WTC11 (cell line): ENCODE measurements around the gene ATN1. TPM values are rescaled to one million over a fixed set of nuclear protein-coding genes. Genes with fewer than 3 reads are reported as not detected.

Experiments used
- ATAC-seq: fragments of 200-7000 bp; cut with Tn5 transposase; 2 replicates; pipeline ENCODE4 v1.10.0; 2021; ENCODE audit warnings: mild to moderate bottlenecking, moderate library complexity
- CTCF ChIA-PET: fragments of 300-600 bp; sonication (Branson Sonifier 250); formaldehyde crosslinking; loops from one replicate; lab custom pipeline; 2021; ENCODE audit warnings: antibody characterized with exemption; lab: Charles Lee
- POLR2A ChIA-PET: fragments of 350-600 bp; sonication (Branson Sonifier 250); formaldehyde crosslinking; loops from one replicate; lab custom pipeline; 2021; ENCODE audit warnings: antibody characterized with exemption; lab: Charles Lee
- DNase-seq: peaks from one replicate; pipeline ENCODE4 v3.0.0; 2021; ENCODE audit warnings: low spot score
- H3K27ac Mint-ChIP-seq: 2 replicates; pipeline ENCODE4 v1.8.0; 2021; ENCODE audit warnings: mixed read lengths
- H3K27me3 Mint-ChIP-seq: 2 replicates; pipeline ENCODE4 v1.8.0; 2021; ENCODE audit warnings: low read depth, mild to moderate bottlenecking, moderate library complexity, mixed read lengths
- H3K36me3 Mint-ChIP-seq: 2 replicates; pipeline ENCODE4 v1.8.0; 2021; ENCODE audit warnings: mixed read lengths
- H3K4me1 Mint-ChIP-seq: 2 replicates; pipeline ENCODE4 v1.8.0; 2022; ENCODE audit warnings: mixed read lengths
- H3K4me3 Mint-ChIP-seq: 2 replicates; pipeline ENCODE4 v1.8.0; 2021; ENCODE audit warnings: mild to moderate bottlenecking, moderate library complexity, mixed read lengths
- H3K9me3 Mint-ChIP-seq: 2 replicates; pipeline ENCODE4 v1.8.0; 2021; ENCODE audit warnings: mixed read lengths
- ESRRA ChIP-seq: sonication (generic); formaldehyde crosslinking; IDR thresholded peaks from 2 replicates; pipeline ENCODE4 v1.8.1; 2022; ENCODE audit warnings: mild to moderate bottlenecking, missing genetic modification reagents, borderline replicate concordance
- GRHL2 ChIP-seq: fragments of 250-450 bp; sonication (Bioruptor Pico); IDR thresholded peaks from 2 replicates; pipeline ENCODE4 v1.8.0; 2022; ENCODE audit warnings: mild to moderate bottlenecking, moderate library complexity; ENCODE audit not compliant: insufficient replicate concordance, severe bottlenecking
- HMGA2 ChIP-seq: fragments of 250-450 bp; sonication (Bioruptor Pico); IDR thresholded peaks from 2 replicates; pipeline ENCODE4 v1.4.0; 2021; ENCODE audit warnings: mild to moderate bottlenecking, moderate library complexity
- NR2C2 ChIP-seq: sonication (generic); formaldehyde crosslinking; IDR thresholded peaks from 2 replicates; pipeline ENCODE4 v1.8.0; 2022; ENCODE audit warnings: mild to moderate bottlenecking, missing genetic modification reagents
- SMAD4 ChIP-seq: sonication (generic); formaldehyde crosslinking; IDR thresholded peaks from 2 replicates; pipeline ENCODE4 v1.8.0; 2022; ENCODE audit warnings: mild to moderate bottlenecking, missing genetic modification reagents
- SP1 ChIP-seq: sonication (generic); formaldehyde crosslinking; conservative IDR thresholded peaks from 2 replicates; pipeline ENCODE4 v1.8.1; 2022; ENCODE audit warnings: missing genetic modification reagents
- TEAD4 ChIP-seq: sonication (generic); formaldehyde crosslinking; IDR thresholded peaks from 2 replicates; pipeline ENCODE4 v1.8.0; 2022; ENCODE audit warnings: mild to moderate bottlenecking, missing genetic modification reagents
- ZNF138 ChIP-seq: sonication (generic); formaldehyde crosslinking; conservative IDR thresholded peaks from 2 replicates; pipeline ENCODE4 v1.8.1; 2022; ENCODE audit warnings: mild to moderate bottlenecking, moderate library complexity, missing genetic modification reagents
- ZNF232 ChIP-seq: sonication (generic); formaldehyde crosslinking; IDR thresholded peaks from 2 replicates; pipeline ENCODE4 v1.8.0; 2022; ENCODE audit warnings: mild to moderate bottlenecking, missing genetic modification reagents
- ZNF423 ChIP-seq: fragments of 250-450 bp; sonication (Bioruptor Pico); IDR thresholded peaks from 2 replicates; pipeline ENCODE4 v2.1.2; 2022; ENCODE audit warnings: mild to moderate bottlenecking, moderate library complexity
- total RNA-seq: library from RNA; stranded (reverse); gene quantifications from 3 replicates; pipeline ENCODE4 v1.2.3, GENCODE V29; 2021
- TF ChIP-seq, protein P1 (sequence below): sonication (generic); formaldehyde crosslinking; IDR thresholded peaks from 2 replicates; pipeline ENCODE4 v1.8.0; 2022; ENCODE audit warnings: missing genetic modification reagents
- TF ChIP-seq, protein P2 (sequence below): sonication (generic); formaldehyde crosslinking; IDR thresholded peaks from 2 replicates; pipeline ENCODE4 v1.8.0; 2023; ENCODE audit warnings: missing genetic modification reagents
- TF ChIP-seq, protein P3 (sequence below): fragments of 250-450 bp; sonication (Bioruptor Pico); IDR thresholded peaks from 2 replicates; pipeline ENCODE4 v1.9.0; 2021; ENCODE audit warnings: mild to moderate bottlenecking, borderline replicate concordance
- TF ChIP-seq, protein P4 (sequence below): fragments of 250-450 bp; sonication (Bioruptor Pico); IDR thresholded peaks from 2 replicates; pipeline ENCODE4 v2.1.2; 2022; ENCODE audit warnings: mild to moderate bottlenecking, moderate library complexity
- TF ChIP-seq, protein P5 (sequence below): sonication (generic); formaldehyde crosslinking; IDR thresholded peaks from 2 replicates; pipeline ENCODE4 v1.8.0; 2023; ENCODE audit warnings: missing genetic modification reagents, mild to moderate bottlenecking, borderline replicate concordance
- TF ChIP-seq, protein P6 (sequence below): fragments of 250-450 bp; sonication (Bioruptor Pico); IDR thresholded peaks from 2 replicates; pipeline ENCODE4 v1.9.0; 2021; ENCODE audit warnings: mild to moderate bottlenecking

ATN1 gene
- total RNA-seq, 1 experiment from 2014 or later: 87.1 TPM

DNA sequence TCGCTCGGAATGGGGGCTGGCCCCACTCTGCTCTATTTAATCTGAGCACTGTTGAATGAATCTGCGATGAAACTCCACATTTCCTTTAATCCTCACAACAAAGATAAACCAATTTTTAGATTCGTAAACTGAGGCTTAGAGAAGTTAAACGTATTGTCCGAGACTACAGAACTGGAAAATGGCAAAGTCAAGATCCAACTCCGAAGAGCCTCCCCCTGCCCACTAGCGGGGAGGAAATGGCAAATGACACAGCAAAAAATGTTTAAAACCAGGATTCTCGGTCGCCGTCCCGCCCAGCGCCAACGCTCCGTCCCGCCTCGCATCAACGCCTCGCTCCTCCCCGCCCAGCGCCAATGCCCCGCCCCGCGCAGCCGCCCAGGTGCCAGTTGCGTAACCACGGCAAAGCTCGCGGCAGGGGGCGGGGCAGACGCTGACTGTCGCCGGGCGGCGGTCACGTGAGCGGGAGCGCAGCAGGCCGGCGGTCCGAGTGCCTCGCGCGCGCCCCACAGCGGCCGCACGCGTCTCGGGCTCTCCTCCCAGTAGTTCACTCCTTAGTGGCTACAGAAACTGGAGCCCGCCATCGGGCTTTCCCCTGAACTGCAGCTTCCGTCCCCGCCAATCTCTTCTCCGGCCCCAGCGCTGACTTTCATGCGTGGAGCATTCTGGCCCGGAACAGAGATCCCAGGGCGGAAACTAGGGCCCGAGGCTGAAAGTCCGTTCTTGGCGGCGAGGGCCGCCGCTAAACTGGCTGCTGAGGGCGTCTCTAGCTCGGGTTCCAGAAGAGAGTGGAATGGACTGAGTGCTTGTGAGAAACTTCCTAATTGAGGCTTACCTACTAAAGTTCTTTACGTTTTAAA, 36.7 kb upstream of the ATN1 start (continued):
- TF ChIP-seq, protein P1, sequence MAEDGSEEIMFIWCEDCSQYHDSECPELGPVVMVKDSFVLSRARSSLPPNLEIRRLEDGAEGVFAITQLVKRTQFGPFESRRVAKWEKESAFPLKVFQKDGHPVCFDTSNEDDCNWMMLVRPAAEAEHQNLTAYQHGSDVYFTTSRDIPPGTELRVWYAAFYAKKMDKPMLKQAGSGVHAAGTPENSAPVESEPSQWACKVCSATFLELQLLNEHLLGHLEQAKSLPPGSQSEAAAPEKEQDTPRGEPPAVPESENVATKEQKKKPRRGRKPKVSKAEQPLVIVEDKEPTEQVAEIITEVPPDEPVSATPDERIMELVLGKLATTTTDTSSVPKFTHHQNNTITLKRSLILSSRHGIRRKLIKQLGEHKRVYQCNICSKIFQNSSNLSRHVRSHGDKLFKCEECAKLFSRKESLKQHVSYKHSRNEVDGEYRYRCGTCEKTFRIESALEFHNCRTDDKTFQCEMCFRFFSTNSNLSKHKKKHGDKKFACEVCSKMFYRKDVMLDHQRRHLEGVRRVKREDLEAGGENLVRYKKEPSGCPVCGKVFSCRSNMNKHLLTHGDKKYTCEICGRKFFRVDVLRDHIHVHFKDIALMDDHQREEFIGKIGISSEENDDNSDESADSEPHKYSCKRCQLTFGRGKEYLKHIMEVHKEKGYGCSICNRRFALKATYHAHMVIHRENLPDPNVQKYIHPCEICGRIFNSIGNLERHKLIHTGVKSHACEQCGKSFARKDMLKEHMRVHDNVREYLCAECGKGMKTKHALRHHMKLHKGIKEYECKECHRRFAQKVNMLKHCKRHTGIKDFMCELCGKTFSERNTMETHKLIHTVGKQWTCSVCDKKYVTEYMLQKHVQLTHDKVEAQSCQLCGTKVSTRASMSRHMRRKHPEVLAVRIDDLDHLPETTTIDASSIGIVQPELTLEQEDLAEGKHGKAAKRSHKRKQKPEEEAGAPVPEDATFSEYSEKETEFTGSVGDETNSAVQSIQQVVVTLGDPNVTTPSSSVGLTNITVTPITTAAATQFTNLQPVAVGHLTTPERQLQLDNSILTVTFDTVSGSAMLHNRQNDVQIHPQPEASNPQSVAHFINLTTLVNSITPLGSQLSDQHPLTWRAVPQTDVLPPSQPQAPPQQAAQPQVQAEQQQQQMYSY: peak; percentile 18
- TF ChIP-seq NR2C2 (CRISPR knock-in tag) (no peak), TEAD4 (CRISPR knock-in tag) (no peak), GRHL2 (no peak), ESRRA (CRISPR knock-in tag) (no peak), HMGA2 (CRISPR knock-in tag) (no peak), SMAD4 (no peak), SP1 (peak; percentile 97), ZNF138 (CRISPR knock-in tag) (0 out of 2 replicates have a peak, but pooled peaks have one; percentile 42)
- TF ChIP-seq, protein P2, sequence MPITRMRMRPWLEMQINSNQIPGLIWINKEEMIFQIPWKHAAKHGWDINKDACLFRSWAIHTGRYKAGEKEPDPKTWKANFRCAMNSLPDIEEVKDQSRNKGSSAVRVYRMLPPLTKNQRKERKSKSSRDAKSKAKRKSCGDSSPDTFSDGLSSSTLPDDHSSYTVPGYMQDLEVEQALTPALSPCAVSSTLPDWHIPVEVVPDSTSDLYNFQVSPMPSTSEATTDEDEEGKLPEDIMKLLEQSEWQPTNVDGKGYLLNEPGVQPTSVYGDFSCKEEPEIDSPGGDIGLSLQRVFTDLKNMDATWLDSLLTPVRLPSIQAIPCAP (CRISPR knock-in tag): no peak
- TF ChIP-seq, protein P3, sequence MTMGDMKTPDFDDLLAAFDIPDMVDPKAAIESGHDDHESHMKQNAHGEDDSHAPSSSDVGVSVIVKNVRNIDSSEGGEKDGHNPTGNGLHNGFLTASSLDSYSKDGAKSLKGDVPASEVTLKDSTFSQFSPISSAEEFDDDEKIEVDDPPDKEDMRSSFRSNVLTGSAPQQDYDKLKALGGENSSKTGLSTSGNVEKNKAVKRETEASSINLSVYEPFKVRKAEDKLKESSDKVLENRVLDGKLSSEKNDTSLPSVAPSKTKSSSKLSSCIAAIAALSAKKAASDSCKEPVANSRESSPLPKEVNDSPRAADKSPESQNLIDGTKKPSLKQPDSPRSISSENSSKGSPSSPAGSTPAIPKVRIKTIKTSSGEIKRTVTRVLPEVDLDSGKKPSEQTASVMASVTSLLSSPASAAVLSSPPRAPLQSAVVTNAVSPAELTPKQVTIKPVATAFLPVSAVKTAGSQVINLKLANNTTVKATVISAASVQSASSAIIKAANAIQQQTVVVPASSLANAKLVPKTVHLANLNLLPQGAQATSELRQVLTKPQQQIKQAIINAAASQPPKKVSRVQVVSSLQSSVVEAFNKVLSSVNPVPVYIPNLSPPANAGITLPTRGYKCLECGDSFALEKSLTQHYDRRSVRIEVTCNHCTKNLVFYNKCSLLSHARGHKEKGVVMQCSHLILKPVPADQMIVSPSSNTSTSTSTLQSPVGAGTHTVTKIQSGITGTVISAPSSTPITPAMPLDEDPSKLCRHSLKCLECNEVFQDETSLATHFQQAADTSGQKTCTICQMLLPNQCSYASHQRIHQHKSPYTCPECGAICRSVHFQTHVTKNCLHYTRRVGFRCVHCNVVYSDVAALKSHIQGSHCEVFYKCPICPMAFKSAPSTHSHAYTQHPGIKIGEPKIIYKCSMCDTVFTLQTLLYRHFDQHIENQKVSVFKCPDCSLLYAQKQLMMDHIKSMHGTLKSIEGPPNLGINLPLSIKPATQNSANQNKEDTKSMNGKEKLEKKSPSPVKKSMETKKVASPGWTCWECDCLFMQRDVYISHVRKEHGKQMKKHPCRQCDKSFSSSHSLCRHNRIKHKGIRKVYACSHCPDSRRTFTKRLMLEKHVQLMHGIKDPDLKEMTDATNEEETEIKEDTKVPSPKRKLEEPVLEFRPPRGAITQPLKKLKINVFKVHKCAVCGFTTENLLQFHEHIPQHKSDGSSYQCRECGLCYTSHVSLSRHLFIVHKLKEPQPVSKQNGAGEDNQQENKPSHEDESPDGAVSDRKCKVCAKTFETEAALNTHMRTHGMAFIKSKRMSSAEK (CRISPR knock-in tag): no peak
- TF ChIP-seq, protein P4, sequence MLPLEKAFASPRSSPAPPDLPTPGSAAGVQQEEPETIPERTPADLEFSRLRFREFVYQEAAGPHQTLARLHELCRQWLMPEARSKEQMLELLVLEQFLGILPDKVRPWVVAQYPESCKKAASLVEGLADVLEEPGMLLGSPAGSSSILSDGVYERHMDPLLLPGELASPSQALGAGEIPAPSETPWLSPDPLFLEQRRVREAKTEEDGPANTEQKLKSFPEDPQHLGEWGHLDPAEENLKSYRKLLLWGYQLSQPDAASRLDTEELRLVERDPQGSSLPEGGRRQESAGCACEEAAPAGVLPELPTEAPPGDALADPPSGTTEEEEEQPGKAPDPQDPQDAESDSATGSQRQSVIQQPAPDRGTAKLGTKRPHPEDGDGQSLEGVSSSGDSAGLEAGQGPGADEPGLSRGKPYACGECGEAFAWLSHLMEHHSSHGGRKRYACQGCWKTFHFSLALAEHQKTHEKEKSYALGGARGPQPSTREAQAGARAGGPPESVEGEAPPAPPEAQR (CRISPR knock-in tag): no peak

DNA sequence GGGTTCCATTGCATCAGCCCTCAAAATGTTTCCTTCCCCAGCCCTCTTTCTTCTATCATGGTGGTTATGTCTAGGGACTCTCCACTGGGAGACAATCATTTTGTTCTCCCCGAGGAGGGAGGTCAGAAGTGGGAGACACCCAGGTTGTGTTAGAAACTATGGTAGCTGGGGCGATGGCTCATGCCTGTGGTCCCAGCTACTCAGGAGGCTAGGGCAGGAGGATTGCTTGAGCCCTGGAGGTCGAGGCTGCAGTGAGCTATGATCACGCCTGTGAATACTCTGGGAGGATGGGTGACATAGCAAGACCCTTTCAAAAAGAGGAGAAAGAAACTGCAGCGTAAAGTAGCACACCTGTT, 36.1 kb upstream of the ATN1 start:
- DNase-seq (no peak), ATAC-seq (no peak)
- Mint-ChIP-seq H3K27ac (peak overlapping the region; percentile 39), H3K4me1 (peaks cover 28% of the 10 kb centered on the region), H3K36me3 (no peaks in the 10 kb centered on the region), H3K9me3 (no peaks in the 10 kb centered on the region), H3K27me3 (peaks cover 4% of the 10 kb centered on the region; the same call in 1 of the 2 replicates), H3K4me3 (peak overlapping the region; percentile 60)
- ChIA-PET POLR2A (interaction anchor here (0.8 to 2.1 kb wide), 12 partner anchors 11 to 168 kb away, joined by 3 to 32 read pairs (median 4); partner anchors contain the start of genes C12orf57, CDCA3, COPS7A and LRRC23), CTCF (interaction anchor here (0.5 to 3.6 kb wide), 28 partner anchors 8 to 1116 kb away, joined by 3 to 83 read pairs (median 5); partner anchors contain the start of genes C12orf57, C1RL, C1S and CDCA3)
- TF ChIP-seq ZNF423 (CRISPR knock-in tag): no peak
- TF ChIP-seq, protein P2 (CRISPR knock-in tag): no peak
- TF ChIP-seq ZNF232 (CRISPR knock-in tag): no peak
- no peak for TF ChIP-seq NR2C2 (CRISPR knock-in tag)
- TF ChIP-seq, protein P5, sequence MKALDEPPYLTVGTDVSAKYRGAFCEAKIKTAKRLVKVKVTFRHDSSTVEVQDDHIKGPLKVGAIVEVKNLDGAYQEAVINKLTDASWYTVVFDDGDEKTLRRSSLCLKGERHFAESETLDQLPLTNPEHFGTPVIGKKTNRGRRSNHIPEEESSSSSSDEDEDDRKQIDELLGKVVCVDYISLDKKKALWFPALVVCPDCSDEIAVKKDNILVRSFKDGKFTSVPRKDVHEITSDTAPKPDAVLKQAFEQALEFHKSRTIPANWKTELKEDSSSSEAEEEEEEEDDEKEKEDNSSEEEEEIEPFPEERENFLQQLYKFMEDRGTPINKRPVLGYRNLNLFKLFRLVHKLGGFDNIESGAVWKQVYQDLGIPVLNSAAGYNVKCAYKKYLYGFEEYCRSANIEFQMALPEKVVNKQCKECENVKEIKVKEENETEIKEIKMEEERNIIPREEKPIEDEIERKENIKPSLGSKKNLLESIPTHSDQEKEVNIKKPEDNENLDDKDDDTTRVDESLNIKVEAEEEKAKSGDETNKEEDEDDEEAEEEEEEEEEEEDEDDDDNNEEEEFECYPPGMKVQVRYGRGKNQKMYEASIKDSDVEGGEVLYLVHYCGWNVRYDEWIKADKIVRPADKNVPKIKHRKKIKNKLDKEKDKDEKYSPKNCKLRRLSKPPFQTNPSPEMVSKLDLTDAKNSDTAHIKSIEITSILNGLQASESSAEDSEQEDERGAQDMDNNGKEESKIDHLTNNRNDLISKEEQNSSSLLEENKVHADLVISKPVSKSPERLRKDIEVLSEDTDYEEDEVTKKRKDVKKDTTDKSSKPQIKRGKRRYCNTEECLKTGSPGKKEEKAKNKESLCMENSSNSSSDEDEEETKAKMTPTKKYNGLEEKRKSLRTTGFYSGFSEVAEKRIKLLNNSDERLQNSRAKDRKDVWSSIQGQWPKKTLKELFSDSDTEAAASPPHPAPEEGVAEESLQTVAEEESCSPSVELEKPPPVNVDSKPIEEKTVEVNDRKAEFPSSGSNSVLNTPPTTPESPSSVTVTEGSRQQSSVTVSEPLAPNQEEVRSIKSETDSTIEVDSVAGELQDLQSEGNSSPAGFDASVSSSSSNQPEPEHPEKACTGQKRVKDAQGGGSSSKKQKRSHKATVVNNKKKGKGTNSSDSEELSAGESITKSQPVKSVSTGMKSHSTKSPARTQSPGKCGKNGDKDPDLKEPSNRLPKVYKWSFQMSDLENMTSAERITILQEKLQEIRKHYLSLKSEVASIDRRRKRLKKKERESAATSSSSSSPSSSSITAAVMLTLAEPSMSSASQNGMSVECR (CRISPR knock-in tag): no peak
- TF ChIP-seq, protein P6, sequence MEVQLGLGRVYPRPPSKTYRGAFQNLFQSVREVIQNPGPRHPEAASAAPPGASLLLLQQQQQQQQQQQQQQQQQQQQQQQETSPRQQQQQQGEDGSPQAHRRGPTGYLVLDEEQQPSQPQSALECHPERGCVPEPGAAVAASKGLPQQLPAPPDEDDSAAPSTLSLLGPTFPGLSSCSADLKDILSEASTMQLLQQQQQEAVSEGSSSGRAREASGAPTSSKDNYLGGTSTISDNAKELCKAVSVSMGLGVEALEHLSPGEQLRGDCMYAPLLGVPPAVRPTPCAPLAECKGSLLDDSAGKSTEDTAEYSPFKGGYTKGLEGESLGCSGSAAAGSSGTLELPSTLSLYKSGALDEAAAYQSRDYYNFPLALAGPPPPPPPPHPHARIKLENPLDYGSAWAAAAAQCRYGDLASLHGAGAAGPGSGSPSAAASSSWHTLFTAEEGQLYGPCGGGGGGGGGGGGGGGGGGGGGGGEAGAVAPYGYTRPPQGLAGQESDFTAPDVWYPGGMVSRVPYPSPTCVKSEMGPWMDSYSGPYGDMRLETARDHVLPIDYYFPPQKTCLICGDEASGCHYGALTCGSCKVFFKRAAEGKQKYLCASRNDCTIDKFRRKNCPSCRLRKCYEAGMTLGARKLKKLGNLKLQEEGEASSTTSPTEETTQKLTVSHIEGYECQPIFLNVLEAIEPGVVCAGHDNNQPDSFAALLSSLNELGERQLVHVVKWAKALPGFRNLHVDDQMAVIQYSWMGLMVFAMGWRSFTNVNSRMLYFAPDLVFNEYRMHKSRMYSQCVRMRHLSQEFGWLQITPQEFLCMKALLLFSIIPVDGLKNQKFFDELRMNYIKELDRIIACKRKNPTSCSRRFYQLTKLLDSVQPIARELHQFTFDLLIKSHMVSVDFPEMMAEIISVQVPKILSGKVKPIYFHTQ: no peak
